GM12874 (cell line): ENCODE results near the gene MCCD1.

Experiments
- CTCF ChIP-seq: IDR thresholded peaks from 2 replicates; pipeline ENCODE4 v1.5.1; 2011; ENCODE audit warnings: low read depth, mild to moderate bottlenecking, control low read depth, low read length, moderate library complexity; ENCODE audit not compliant: insufficient read depth

The MCCD1 gene

GRCh38 chr6:31528821-31529328, at the start of gene MCCD1:
MCCD1 (plus strand) TSS chr6:31528962; CDS start chr6:31529015, 53 bp downstream.
- TF ChIP-seq CTCF: no peak

GRCh38 chr6:31479151-31479932, 49.4 kb upstream of the MCCD1 start:
- TF ChIP-seq CTCF: no peak

GRCh38 chr6:31479933-31480535, 48.7 kb upstream of the MCCD1 start:
- TF ChIP-seq CTCF: no peak

GRCh38 chr6:31480574-31480973, 48.2 kb upstream of the MCCD1 start:
- no peak for TF ChIP-seq CTCF

- no peak for TF ChIP-seq CTCF
Observed at GRCh38 chr6:31483392-31483791, 45.4 kb upstream of the MCCD1 start.

- TF ChIP-seq CTCF: no peak
Observed at GRCh38 chr6:31485055-31485454, 43.7 kb upstream of the MCCD1 start.

GRCh38 chr6:31489086-31489485, 39.7 kb upstream of the MCCD1 start:
- no peak for TF ChIP-seq CTCF
